GM23248 (cell line): ENCODE data around the gene GSK3A. TPM values are rescaled to one million over a fixed set of nuclear protein-coding genes. Genes with fewer than 3 reads are reported as not detected.
A peak's percentile ranks its signal among the peaks of the same experiment; 100 is the strongest.

Experiments
- DNase-seq: peaks from one replicate; pipeline ENCODE4 v3.0.0-alpha.2; 2015
- H2AFZ ChIP-seq: fragments of 200-600 bp; sonication (generic); 2 replicates; pipeline ENCODE4 v1.6.1; 2016; ENCODE audit warnings: antibody characterized with exemption
- H3F3A ChIP-seq: fragments of 200-600 bp; sonication (generic); 2 replicates; pipeline ENCODE4 v1.6.1; 2016; ENCODE audit warnings: mild to moderate bottlenecking, antibody characterized with exemption, mixed run types; ENCODE audit not compliant: insufficient read depth
- H3K27ac ChIP-seq: fragments of 200-600 bp; sonication (generic); 2 replicates; pipeline ENCODE4 v1.5.1; 2016; ENCODE audit warnings: mild to moderate bottlenecking
- H3K27me3 ChIP-seq: fragments of 200-600 bp; sonication (generic); replicated peaks from 2 replicates; pipeline ENCODE4 v1.6.1; 2016; ENCODE audit warnings: mild to moderate bottlenecking; ENCODE audit not compliant: insufficient read depth
- H3K36me3 ChIP-seq: fragments of 200-600 bp; sonication (generic); 2 replicates; pipeline ENCODE4 v1.6.1; 2016; ENCODE audit warnings: low read depth, mild to moderate bottlenecking
- H3K4me1 ChIP-seq: fragments of 200-600 bp; sonication (generic); 2 replicates; pipeline ENCODE4 v1.6.1; 2016; ENCODE audit warnings: mild to moderate bottlenecking; ENCODE audit not compliant: insufficient read depth
- H3K4me2 ChIP-seq: fragments of 200-600 bp; sonication (generic); one replicate; pipeline ENCODE4 v1.6.1; 2016; ENCODE audit warnings: mild to moderate bottlenecking; ENCODE audit not compliant: unreplicated experiment
- H3K4me3 ChIP-seq: fragments of 200-600 bp; sonication (generic); 2 replicates; pipeline ENCODE4 v1.5.1; 2016; ENCODE audit warnings: mild to moderate bottlenecking
- H3K79me2 ChIP-seq: fragments of 200-600 bp; sonication (generic); 2 replicates; pipeline ENCODE4 v1.6.1; 2016; ENCODE audit warnings: mild to moderate bottlenecking; ENCODE audit not compliant: insufficient read depth
- H3K9ac ChIP-seq: fragments of 200-600 bp; sonication (generic); 2 replicates; pipeline ENCODE4 v1.6.1; 2016; ENCODE audit warnings: mild to moderate bottlenecking
- H3K9me2 ChIP-seq: fragments of 200-600 bp; sonication (generic); 2 replicates; pipeline ENCODE4 v1.6.1; 2016; ENCODE audit warnings: mixed run types, mild to moderate bottlenecking, moderate library complexity; ENCODE audit not compliant: insufficient read depth
- H3K9me3 ChIP-seq: fragments of 200-600 bp; sonication (generic); one replicate; pipeline ENCODE4 v1.6.1; 2017; ENCODE audit warnings: low read depth
- H4K20me1 ChIP-seq: fragments of 200-600 bp; sonication (generic); 2 replicates; pipeline ENCODE4 v1.6.0; 2016; ENCODE audit not compliant: insufficient read depth
- EZH2 ChIP-seq: fragments of 200-600 bp; sonication (generic); IDR thresholded peaks from 2 replicates; pipeline ENCODE4 v1.6.1; 2018; ENCODE audit warnings: antibody characterized with exemption, mild to moderate bottlenecking; ENCODE audit not compliant: insufficient read depth, poor library complexity, severe bottlenecking
- EZH2phosphoT487 ChIP-seq: fragments of 200-600 bp; sonication (generic); IDR thresholded peaks from 2 replicates; pipeline ENCODE4 v1.6.1; 2018; ENCODE audit warnings: antibody characterized with exemption, moderate library complexity, mild to moderate bottlenecking, low read depth; ENCODE audit not compliant: insufficient read depth
- WGBS, 2 experiments: methylation state at CpG; one replicate each; pipeline ENCODE4 v1.1.6; 2015 to 2017; ENCODE audit warnings: low lambda C conversion rate in 2 of 2, low coverage in 1 of 2; ENCODE audit errors: missing lambda C conversion rate in 2 of 2; 5-methylcytosine and 5-hydroxymethylcytosine counted together
- in situ Hi-C: fragments of 300-500 bp; cut with MboI; formaldehyde crosslinking; loops from 2 replicates; pipeline ENCODE4 v1.15.0; 2020
- polyA plus RNA-seq: library from polyadenylated mRNA; unstranded; fragments of >200 nt; fragmentation: Nextera tagmentation; extraction: Ambion mirVana; gene quantifications from 2 replicates; pipeline ENCODE4 v1.2.1, GENCODE V29; 2016
- total RNA-seq: library from RNA; depleted of rRNA; stranded (reverse); fragments of >200 nt; shearing (Covaris generic); gene quantifications from 2 replicates; pipeline ENCODE4 v1.2.3, GENCODE V29; 2014

Gene GSK3A
- total and polyA plus RNA-seq, 2 experiments from 2014 or later = 13.0 to 33.4 TPM

DNA sequence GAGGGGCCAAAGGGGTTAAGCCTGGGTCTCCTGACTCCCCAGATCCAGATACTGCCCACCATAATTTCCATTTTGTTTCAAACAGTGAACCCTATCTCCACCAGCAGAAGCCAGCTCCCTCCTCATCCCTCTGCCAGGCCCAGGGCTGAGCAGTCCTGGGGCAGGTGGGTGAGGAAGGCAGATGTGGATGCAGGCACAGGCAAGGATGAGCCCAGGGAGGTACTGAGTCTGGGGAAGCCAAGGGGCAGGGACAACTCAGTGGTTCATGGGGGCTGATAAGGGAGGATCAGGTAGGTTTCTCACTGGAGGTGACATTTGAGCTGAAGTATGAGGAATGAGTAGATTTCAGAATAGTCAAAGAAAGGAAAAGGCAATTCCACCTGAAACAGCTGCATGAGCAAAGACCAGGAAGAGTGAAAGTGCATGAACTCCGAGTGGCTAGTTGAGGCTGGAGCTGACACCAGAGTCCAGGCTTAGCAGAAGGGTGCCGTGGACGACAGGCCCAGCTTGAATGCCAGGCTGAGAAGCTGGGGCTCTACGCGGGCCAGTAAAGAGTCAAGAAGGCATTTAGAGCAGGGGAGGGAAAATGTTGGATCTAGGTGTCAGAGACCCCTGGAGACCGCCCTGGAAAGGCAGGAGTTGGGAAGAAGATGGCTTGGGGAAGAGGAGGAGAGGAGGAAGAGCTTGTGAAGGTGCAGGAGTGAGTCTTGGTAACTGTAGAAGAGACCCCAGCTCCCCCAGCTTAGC, 36.9 kb upstream of the GSK3A start:
- in situ Hi-C loops = no loop called here

DNA sequence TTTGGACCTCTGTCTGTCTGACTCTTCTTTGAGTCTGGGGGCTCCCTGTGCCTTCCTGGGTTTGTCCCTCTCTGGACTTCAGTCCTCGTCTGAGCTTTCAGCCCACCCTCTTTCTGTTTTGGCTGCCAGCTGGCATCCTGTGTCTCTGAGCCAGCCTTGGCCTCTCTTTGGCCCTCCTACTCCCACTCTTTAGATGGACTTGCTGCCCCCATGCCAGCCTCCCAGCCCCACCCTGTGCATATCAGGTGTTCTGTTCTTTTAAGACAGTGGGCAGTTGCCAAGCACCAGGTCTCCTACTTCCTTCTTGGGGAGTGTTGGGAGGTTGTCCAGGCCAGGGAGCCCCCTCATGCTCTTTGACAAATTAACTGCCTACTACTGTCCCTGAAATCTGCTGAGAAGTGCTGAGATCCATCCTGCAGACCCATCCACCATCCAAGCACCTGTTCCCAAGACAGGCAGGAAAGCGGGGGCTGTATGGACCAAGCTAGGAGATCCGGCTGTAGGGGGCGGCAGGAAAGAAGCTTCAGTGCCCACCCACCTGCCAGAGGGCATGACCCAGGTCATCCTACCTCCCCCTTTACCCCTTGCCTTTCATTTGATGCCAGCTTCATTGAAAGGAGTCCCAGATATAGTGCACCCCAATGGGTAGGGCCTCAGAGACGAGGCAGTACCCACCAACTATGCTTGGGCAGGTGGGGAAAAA, 36.2 kb upstream of the GSK3A start:
- TF ChIP-seq EZH2 = no peak
- no peak for TF ChIP-seq EZH2phosphoT487
- no peaks in the 10 kb centered on the region for H3K9me3 ChIP-seq
- H3K4me1 ChIP-seq = peaks cover 62% of the 10 kb centered on the region
- H3K27ac ChIP-seq = peak overlapping the region; percentile 87
- no peaks in the 10 kb centered on the region for H4K20me1 ChIP-seq
- 56 to 61% methylated on average over 5 of the region's 5 CpGs for WGBS, 2 experiments
- H3F3A ChIP-seq = peaks cover 26% of the 10 kb centered on the region
- in situ Hi-C loops = no loop called here
- H3K9ac ChIP-seq = peak overlapping the region; percentile 80
- H3K79me2 ChIP-seq = peaks cover 72% of the 10 kb centered on the region
- DNase-seq = no peak
- peak overlapping the region; percentile 86 for H3K4me2 ChIP-seq
- no peaks in the 10 kb centered on the region for H3K36me3 ChIP-seq
- no peaks in the 10 kb centered on the region for H3K27me3 ChIP-seq
- H3K4me3 ChIP-seq = no peak overlapping the region
- H2AFZ ChIP-seq = no peak overlapping the region
- no peaks in the 10 kb centered on the region for H3K9me2 ChIP-seq

More for the DNA sequence above, 36.9 kb upstream of the GSK3A start:
- peak; percentile 48 for DNase-seq
- 4 to 7% methylated on average over 6 of the region's 6 CpGs for WGBS, 2 experiments
- no peaks in the 10 kb centered on the region for H4K20me1 ChIP-seq
- H3K4me3 ChIP-seq = peak overlapping the region; percentile 81
- peaks cover 62% of the 10 kb centered on the region for H3K4me1 ChIP-seq
- TF ChIP-seq EZH2 (no peak), EZH2phosphoT487 (no peak)
- no peaks in the 10 kb centered on the region for H3K9me3 ChIP-seq
- peaks cover 26% of the 10 kb centered on the region for H3F3A ChIP-seq
- no peaks in the 10 kb centered on the region for H3K9me2 ChIP-seq
- H2AFZ ChIP-seq = no peak overlapping the region
- no peaks in the 10 kb centered on the region for H3K36me3 ChIP-seq
- H3K27me3 ChIP-seq = no peaks in the 10 kb centered on the region
- H3K27ac ChIP-seq = peak overlapping the region; percentile 87
- peak overlapping the region; percentile 86 for H3K4me2 ChIP-seq
- peak overlapping the region; percentile 80 for H3K9ac ChIP-seq
- peaks cover 65% of the 10 kb centered on the region for H3K79me2 ChIP-seq

DNA sequence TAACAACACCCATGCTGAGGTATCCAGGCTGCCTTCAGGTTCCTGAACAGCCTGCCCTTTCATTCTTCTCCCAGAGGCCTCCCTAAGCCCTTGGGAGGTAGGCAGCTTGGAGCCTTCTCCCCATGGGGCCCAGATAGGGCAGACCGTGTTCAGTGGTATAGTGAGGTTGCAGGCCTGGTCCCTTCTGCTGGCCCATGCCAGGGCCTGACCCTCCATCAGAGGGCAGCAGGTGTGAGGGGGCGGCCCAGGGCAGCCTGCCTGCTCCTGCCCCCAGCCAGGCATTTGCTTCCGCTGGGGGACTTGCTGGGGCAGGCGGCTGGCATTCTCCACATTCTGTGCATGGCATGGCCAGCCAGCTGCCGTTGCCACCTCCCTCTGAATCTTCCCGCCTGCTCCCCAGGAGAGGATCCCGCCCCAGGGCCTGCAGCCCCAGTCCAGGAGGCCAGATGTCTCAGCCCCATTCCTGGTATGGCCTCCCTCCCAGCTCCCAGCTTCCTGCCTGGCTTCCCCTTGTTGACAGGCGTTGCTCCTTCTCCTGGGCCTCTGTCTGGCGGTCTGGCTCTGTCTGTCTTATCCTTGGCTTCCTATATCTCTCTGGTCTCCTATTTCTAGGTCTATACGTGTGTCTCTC, 35.5 kb upstream of the GSK3A start:
- no peaks in the 10 kb centered on the region for H4K20me1 ChIP-seq
- H3K27me3 ChIP-seq = no peaks in the 10 kb centered on the region
- H3K9me3 ChIP-seq = no peaks in the 10 kb centered on the region
- peak overlapping the region; percentile 86 for H3K4me2 ChIP-seq
- H3K9me2 ChIP-seq = no peaks in the 10 kb centered on the region
- DNase-seq = peak; percentile 64
- H3K79me2 ChIP-seq = peaks cover 79% of the 10 kb centered on the region
- H3F3A ChIP-seq = peaks cover 26% of the 10 kb centered on the region
- H3K4me3 ChIP-seq = no peak overlapping the region
- 44 to 63% methylated on average over 8 to 10 of the region's 10 CpGs for WGBS, 2 experiments
- in situ Hi-C loops = no loop called here
- peak overlapping the region; percentile 80 for H3K9ac ChIP-seq
- TF ChIP-seq EZH2 = no peak
- no peak for TF ChIP-seq EZH2phosphoT487
- peaks cover 56% of the 10 kb centered on the region for H3K4me1 ChIP-seq
- no peaks in the 10 kb centered on the region for H3K36me3 ChIP-seq
- peak overlapping the region; percentile 62 for H3K27ac ChIP-seq
- no peak overlapping the region for H2AFZ ChIP-seq

DNA sequence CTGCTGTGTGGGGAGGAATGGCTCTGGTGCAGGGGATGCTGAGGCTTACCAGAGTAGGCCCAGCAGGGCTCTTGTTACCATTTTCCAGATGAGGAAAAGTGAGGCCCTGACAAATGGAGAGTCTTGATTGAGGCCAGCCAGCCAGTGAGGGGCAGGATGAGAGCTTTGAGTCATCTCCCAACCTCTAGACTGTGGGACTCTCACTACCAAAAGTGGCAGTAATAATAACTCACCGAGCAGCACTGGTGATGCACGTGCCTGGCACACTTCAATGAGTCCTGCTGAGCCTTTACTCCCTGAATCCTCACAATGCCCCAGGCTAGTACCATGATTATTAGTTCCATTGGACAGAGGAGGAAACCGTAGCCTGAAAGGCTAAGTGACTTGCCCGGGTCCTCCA, 34.4 kb upstream of the GSK3A start:
- peaks cover 46% of the 10 kb centered on the region for H3K4me1 ChIP-seq

More for the DNA sequence above, 34.4 kb upstream of the GSK3A start:
- no peaks in the 10 kb centered on the region for H3K9me3 ChIP-seq
- H4K20me1 ChIP-seq = no peaks in the 10 kb centered on the region
- in situ Hi-C loops = no loop called here
- H3K36me3 ChIP-seq = no peaks in the 10 kb centered on the region
- H3K27me3 ChIP-seq = no peaks in the 10 kb centered on the region
- no peaks in the 10 kb centered on the region for H3K9me2 ChIP-seq
- H3K27ac ChIP-seq = peak overlapping the region; percentile 62
- peaks cover 84% of the 10 kb centered on the region for H3K79me2 ChIP-seq
- DNase-seq = peak; percentile 77
- H3K4me3 ChIP-seq = no peak overlapping the region
- WGBS, 2 experiments = 49 to 62% methylated on average over 4 of the region's 4 CpGs
- no peak overlapping the region for H3K4me2 ChIP-seq
- TF ChIP-seq EZH2phosphoT487 (no peak), EZH2 (no peak)
- no peak overlapping the region for H2AFZ ChIP-seq
- peaks cover 18% of the 10 kb centered on the region for H3F3A ChIP-seq
- H3K9ac ChIP-seq = peak overlapping the region; percentile 38
